SKM-1 treated with dmso at 0.1 percent for 144 hours (cell line): ENCODE results near the gene CELSR3.

Source experiments
- DNase-seq: peaks from one replicate; lab custom pipeline; 2025; ENCODE audit not compliant: unreplicated experiment; lab: John Stamatoyannopoulos, UW

CELSR3 gene

GRCh38 chr3:48600711-48601621 is 61.7 kb downstream of the CELSR3 start:
- no peak for DNase-seq

- no peak for DNase-seq
Observed at GRCh38 chr3:48599509-48600285, 63.0 kb downstream of the CELSR3 start.

GRCh38 chr3:48599077-48599501 is 63.6 kb downstream of the CELSR3 start:
- DNase-seq: no peak

GRCh38 chr3:48598323-48599076 is 64.2 kb downstream of the CELSR3 start:
- no peak for DNase-seq

GRCh38 chr3:48597408-48597800 is 65.3 kb downstream of the CELSR3 start:
- DNase-seq: no peak

GRCh38 chr3:48596676-48597407 is 65.8 kb downstream of the CELSR3 start:
- DNase-seq: no peak

- DNase-seq: no peak
Observed at GRCh38 chr3:48596157-48596556, 66.5 kb downstream of the CELSR3 start.

- DNase-seq: no peak
Observed at GRCh38 chr3:48595526-48596121, 67.1 kb downstream of the CELSR3 start.

GRCh38 chr3:48595075-48595525 is 67.6 kb downstream of the CELSR3 start, which contains the start of gene COL7A1:
Gene COL7A1, minus strand, starts transcription at chr3:48595329. Its CDS starts 170 bp downstream, at chr3:48595159.
- DNase-seq: no peak

- no peak for DNase-seq
Observed at GRCh38 chr3:48594417-48595049, 68.2 kb downstream of the CELSR3 start.

GRCh38 chr3:48593337-48593736 is 69.3 kb downstream of the CELSR3 start:
- no peak for DNase-seq

- DNase-seq: no peak
Observed at GRCh38 chr3:48592519-48593087, 70.1 kb downstream of the CELSR3 start.

GRCh38 chr3:48591886-48592518 is 70.7 kb downstream of the CELSR3 start:
- no peak for DNase-seq

- DNase-seq: no peak
Observed at GRCh38 chr3:48591436-48591835, 71.2 kb downstream of the CELSR3 start.

- no peak for DNase-seq
Observed at GRCh38 chr3:48588230-48588629, 74.5 kb downstream of the CELSR3 start.

- DNase-seq: no peak
Observed at GRCh38 chr3:48587686-48588085, 75.0 kb downstream of the CELSR3 start.
